DMS153 (cell line): ENCODE measurements around the gene PLEKHG4.

Experiments
- DNase-seq: peaks from one replicate; lab custom pipeline; 2025; lab: John Stamatoyannopoulos, UW

PLEKHG4 gene

GRCh38 chr16:67246081-67246755 lies 33.1 kb upstream of the PLEKHG4 start:
- DNase-seq, result peak; percentile 30

GRCh38 chr16:67246756-67247191 lies 32.6 kb upstream of the PLEKHG4 start:
- peak; percentile 89 for DNase-seq

- DNase-seq, result peak; percentile 86
Observed at GRCh38 chr16:67247192-67248072, 31.9 kb upstream of the PLEKHG4 start, which contains the start of gene FHOD1. TSS of gene FHOD1 (minus strand) at chr16:67247481. CDS start at chr16:67247410, 71 bp downstream.

- DNase-seq, result no peak
Observed at GRCh38 chr16:67248073-67248400, 31.3 kb upstream of the PLEKHG4 start.

GRCh38 chr16:67248401-67249177 lies 30.7 kb upstream of the PLEKHG4 start, which contains the start of gene SLC9A5:
TSS of gene SLC9A5 (plus strand) at chr16:67248979. CDS start at chr16:67249015, 36 bp downstream.
- no peak for DNase-seq

- no peak for DNase-seq
Observed at GRCh38 chr16:67249178-67250044, 29.9 kb upstream of the PLEKHG4 start.

- DNase-seq, result no peak
Observed at GRCh38 chr16:67250045-67250327, 29.3 kb upstream of the PLEKHG4 start.

- DNase-seq, result no peak
Observed at GRCh38 chr16:67252609-67253497, 26.5 kb upstream of the PLEKHG4 start.

GRCh38 chr16:67254801-67255552 lies 24.4 kb upstream of the PLEKHG4 start:
- DNase-seq, result no peak

- no peak for DNase-seq
Observed at GRCh38 chr16:67255553-67256221, 23.6 kb upstream of the PLEKHG4 start.

- DNase-seq, result no peak
Observed at GRCh38 chr16:67256701-67257230, 22.6 kb upstream of the PLEKHG4 start.

GRCh38 chr16:67257486-67258160 lies 21.7 kb upstream of the PLEKHG4 start:
- no peak for DNase-seq

GRCh38 chr16:67258161-67258835 lies 21.0 kb upstream of the PLEKHG4 start:
- DNase-seq, result no peak

- no peak for DNase-seq
Observed at GRCh38 chr16:67259705-67260104, 19.6 kb upstream of the PLEKHG4 start.

- peak; percentile 11 for DNase-seq
Observed at GRCh38 chr16:67260426-67261063, 18.8 kb upstream of the PLEKHG4 start.

- no peak for DNase-seq
Observed at GRCh38 chr16:67263201-67263600, 16.1 kb upstream of the PLEKHG4 start.

GRCh38 chr16:67264277-67264676 lies 15.1 kb upstream of the PLEKHG4 start:
- no peak for DNase-seq
